H9 (cell line): Measurements from ENCODE around the gene KIF5C. TPM values are rescaled to one million over a fixed set of nuclear protein-coding genes. Genes with fewer than 3 reads are reported as not detected.

Experiments
- DNase-seq: peaks from one replicate; pipeline ENCODE4 v3.0.0-alpha.2; 2017
- H2AFZ ChIP-seq: one replicate; pipeline ENCODE4 v1.6.1; 2013; ENCODE audit warnings: mild to moderate bottlenecking, low read length, control low read depth, moderate library complexity
- H2AK5ac ChIP-seq: 2 replicates; pipeline ENCODE4 v1.6.1; 2013; ENCODE audit warnings: low read length, control low read depth, mixed read lengths; ENCODE audit not compliant: insufficient read length
- H2BK120ac ChIP-seq: one replicate; pipeline ENCODE4 v1.6.1; 2013; ENCODE audit warnings: low read depth, mild to moderate bottlenecking, low read length, control low read depth, inconsistent platforms; ENCODE audit not compliant: poor library complexity, severe bottlenecking
- H2BK12ac ChIP-seq: 2 replicates; pipeline ENCODE4 v1.6.1; 2013; ENCODE audit warnings: low read length, control low read depth, mixed read lengths, low read depth; ENCODE audit not compliant: insufficient read length
- H2BK15ac ChIP-seq: 2 replicates; pipeline ENCODE4 v1.6.1; 2013; ENCODE audit warnings: low read depth, low read length, control low read depth
- H2BK20ac ChIP-seq: one replicate; pipeline ENCODE4 v1.6.1; 2013; ENCODE audit warnings: low read depth, mild to moderate bottlenecking, low read length, control low read depth, inconsistent platforms; ENCODE audit not compliant: poor library complexity, severe bottlenecking
- H2BK5ac ChIP-seq: 2 replicates; pipeline ENCODE4 v1.6.1; 2013; ENCODE audit warnings: low read length, control low read depth, mixed read lengths; ENCODE audit not compliant: insufficient read length
- H3K14ac ChIP-seq: 2 replicates; pipeline ENCODE4 v1.6.1; 2013; ENCODE audit warnings: low read length, control low read depth; ENCODE audit not compliant: insufficient read depth
- H3K18ac ChIP-seq: 2 replicates; pipeline ENCODE4 v1.6.1; 2013; ENCODE audit warnings: low read depth, mild to moderate bottlenecking, mixed read lengths, low read length, control low read depth; ENCODE audit not compliant: insufficient read length
- H3K23ac ChIP-seq: 2 replicates; pipeline ENCODE4 v1.6.1; 2013; ENCODE audit warnings: low read length, control low read depth, mixed read lengths, low read depth; ENCODE audit not compliant: insufficient read length
- H3K23me2 ChIP-seq: 2 replicates; pipeline ENCODE4 v1.6.1; 2013; ENCODE audit warnings: low read depth, mild to moderate bottlenecking, mixed read lengths, low read length, control low read depth; ENCODE audit not compliant: insufficient read length, poor library complexity, severe bottlenecking
- H3K27ac ChIP-seq: 2 replicates; pipeline ENCODE4 v1.5.1; 2013; ENCODE audit warnings: low read length, control low read depth, mixed read lengths, low read depth; ENCODE audit not compliant: insufficient read length
- H3K27me3 ChIP-seq: 2 replicates; pipeline ENCODE4 v1.6.1; 2013; ENCODE audit warnings: low read length, control low read depth, inconsistent platforms; ENCODE audit not compliant: insufficient read depth
- H3K4ac ChIP-seq: 2 replicates; pipeline ENCODE4 v1.6.1; 2013; ENCODE audit warnings: low read depth, mild to moderate bottlenecking, control low read depth, inconsistent platforms, low read length, moderate library complexity
- H3K4me1 ChIP-seq: 2 replicates; pipeline ENCODE4 v1.6.1; 2013; ENCODE audit warnings: low read length, control low read depth, inconsistent platforms; ENCODE audit not compliant: insufficient read depth
- H3K4me2 ChIP-seq: 2 replicates; pipeline ENCODE4 v1.6.1; 2013; ENCODE audit warnings: low read length, control low read depth, mixed read lengths; ENCODE audit not compliant: insufficient read length, insufficient read depth
- H3K56ac ChIP-seq: 2 replicates; pipeline ENCODE4 v1.6.1; 2013; ENCODE audit warnings: low read depth, mild to moderate bottlenecking, mixed read lengths, low read length, control low read depth; ENCODE audit not compliant: insufficient read length
- H3K79me1 ChIP-seq: 2 replicates; pipeline ENCODE4 v1.6.1; 2013; ENCODE audit warnings: low read depth, mild to moderate bottlenecking, moderate library complexity, low read length, control low read depth, inconsistent platforms; ENCODE audit not compliant: insufficient read depth, poor library complexity, severe bottlenecking
- H3K79me2 ChIP-seq: 2 replicates; pipeline ENCODE4 v1.6.1; 2013; ENCODE audit warnings: low read length, control low read depth, inconsistent platforms; ENCODE audit not compliant: insufficient read depth
- H3K9ac ChIP-seq: 2 replicates; pipeline ENCODE4 v1.6.1; 2013; ENCODE audit warnings: low read length, control low read depth, mixed read lengths; ENCODE audit not compliant: insufficient read length; ENCODE audit errors: extremely low read depth
- H3K9me3 ChIP-seq: one replicate; pipeline ENCODE4 v1.6.1; 2013; ENCODE audit warnings: low read depth, low read length, inconsistent platforms; ENCODE audit not compliant: control insufficient read depth
- H3T11ph ChIP-seq: one replicate; pipeline ENCODE4 v1.6.1; 2013; ENCODE audit warnings: mild to moderate bottlenecking, low read length, control low read depth, inconsistent platforms
- H4K20me1 ChIP-seq: one replicate; pipeline ENCODE4 v1.6.1; 2013; ENCODE audit not compliant: control insufficient read depth, insufficient read length, insufficient read depth
- H4K5ac ChIP-seq: 2 replicates; pipeline ENCODE4 v1.6.1; 2013; ENCODE audit warnings: low read depth, mild to moderate bottlenecking, mixed read lengths, low read length, control low read depth; ENCODE audit not compliant: insufficient read length
- H4K8ac ChIP-seq: replicated peaks from 2 replicates; pipeline ENCODE4 v1.6.1; 2013; ENCODE audit warnings: low read length, control low read depth, mixed read lengths, low read depth; ENCODE audit not compliant: insufficient read length
- H4K91ac ChIP-seq: 2 replicates; pipeline ENCODE4 v1.6.1; 2013; ENCODE audit warnings: low read depth, mild to moderate bottlenecking, moderate library complexity, mixed read lengths, low read length, control low read depth; ENCODE audit not compliant: insufficient read length
- H3K27ac Mint-ChIP-seq, 3 experiments: 2 replicates in 2 of 3; 3 replicates in 1 of 3; pipeline ENCODE4 v1.8.0; 2020 to 2021; ENCODE audit warnings: mixed read lengths in 3 of 3, mild to moderate bottlenecking in 1 of 3, moderate library complexity in 1 of 3
- H3K27me3 Mint-ChIP-seq: 2 replicates; pipeline ENCODE4 v1.8.0; 2021; ENCODE audit warnings: low read depth, mild to moderate bottlenecking, moderate library complexity, mixed read lengths
- H3K36me3 Mint-ChIP-seq, 3 experiments: 2 replicates in 2 of 3; 3 replicates in 1 of 3; pipeline ENCODE4 v1.8.0; 2020 to 2021; ENCODE audit warnings: low read depth in 3 of 3, mixed read lengths in 3 of 3; ENCODE audit not compliant: insufficient read depth in 1 of 3
- H3K4me1 Mint-ChIP-seq, 2 experiments: 2 replicates each; pipeline ENCODE4 v1.8.0; 2020; ENCODE audit warnings: mixed read lengths in 2 of 2
- H3K4me3 Mint-ChIP-seq, 2 experiments: 2 replicates in 1 of 2; 3 replicates in 1 of 2; pipeline ENCODE4 v1.8.0; 2020 to 2021; ENCODE audit warnings: mild to moderate bottlenecking in 2 of 2, mixed read lengths in 2 of 2, moderate library complexity in 1 of 2
- H3K9me3 Mint-ChIP-seq, 2 experiments: 2 replicates in 1 of 2; 3 replicates in 1 of 2; pipeline ENCODE4 v1.8.0; 2020; ENCODE audit warnings: mild to moderate bottlenecking in 2 of 2, mixed read lengths in 2 of 2, moderate library complexity in 1 of 2
- total RNA-seq: library from RNA; stranded (reverse); gene quantifications from 2 replicates; pipeline ENCODE4 v1.2.1, GENCODE V29; 2021
- TF ChIP-seq, protein P1 (sequence below): fragments of 200-600 bp; sonication (generic); conservative IDR thresholded peaks from 3 replicates; pipeline ENCODE4 v1.8.0; 2021; ENCODE audit warnings: antibody characterized with exemption, mild to moderate bottlenecking

Gene KIF5C
- total RNA-seq, 1 experiment from 2014 or later, result 52.9 TPM

DNA sequence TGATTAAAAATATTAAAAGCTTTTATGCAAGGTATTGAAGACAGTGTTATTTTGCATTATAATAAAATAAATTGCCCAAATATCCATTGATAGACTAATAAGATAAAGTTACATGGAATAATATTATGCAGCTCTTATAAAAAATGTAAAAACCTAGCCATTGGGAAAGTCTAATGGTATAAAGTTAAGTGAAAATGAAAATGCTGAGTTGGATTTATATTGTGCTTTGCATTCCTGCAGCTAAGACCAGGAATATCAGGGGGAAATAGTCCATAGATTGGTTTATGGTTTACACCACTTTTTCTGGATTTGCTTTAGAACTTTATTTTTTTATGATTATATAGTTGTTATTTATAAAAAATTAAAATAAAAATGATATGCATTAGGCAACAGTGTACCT is 117.4 kb downstream of the KIF5C start:
- H3K27ac ChIP-seq, result no peak overlapping the region
- Mint-ChIP-seq H3K9me3 (no peaks in the 10 kb centered on the region), H3K27ac (no peak overlapping the region), H3K36me3 (peaks cover 31 to 61% (median 51%) of the 10 kb centered on the region in 3 experiments; a peak in 6 of 7 replicates), H3K27me3 (no peaks in the 10 kb centered on the region), H3K4me1 (peaks cover 6 to 9% of the 10 kb centered on the region in 2 experiments; a peak in 3 of 4 replicates), H3K4me3 (no peak overlapping the region)
- H2BK5ac ChIP-seq, result no peak overlapping the region
- H3K23ac ChIP-seq, result no peak overlapping the region
- H4K5ac ChIP-seq, result no peak overlapping the region
- no peak overlapping the region for H3K14ac ChIP-seq
- H3T11ph ChIP-seq, result no peak overlapping the region
- no peak overlapping the region for H2BK120ac ChIP-seq
- H3K9me3 ChIP-seq, result no peaks in the 10 kb centered on the region
- H4K20me1 ChIP-seq, result no peaks in the 10 kb centered on the region
- H3K9ac ChIP-seq, result no peak overlapping the region
- no peak overlapping the region for H2AFZ ChIP-seq
- H4K91ac ChIP-seq, result no peak overlapping the region
- H2BK15ac ChIP-seq, result no peak overlapping the region
- no peaks in the 10 kb centered on the region for H3K4me1 ChIP-seq
- H2BK12ac ChIP-seq, result no peak overlapping the region
- H3K23me2 ChIP-seq, result no peaks in the 10 kb centered on the region
- DNase-seq, result no peak
- H3K56ac ChIP-seq, result no peak overlapping the region
- H3K4me2 ChIP-seq, result no peak overlapping the region
- no peaks in the 10 kb centered on the region for H3K79me1 ChIP-seq
- no peak overlapping the region for H3K18ac ChIP-seq
- no peak overlapping the region for H4K8ac ChIP-seq
- TF ChIP-seq, protein P1, sequence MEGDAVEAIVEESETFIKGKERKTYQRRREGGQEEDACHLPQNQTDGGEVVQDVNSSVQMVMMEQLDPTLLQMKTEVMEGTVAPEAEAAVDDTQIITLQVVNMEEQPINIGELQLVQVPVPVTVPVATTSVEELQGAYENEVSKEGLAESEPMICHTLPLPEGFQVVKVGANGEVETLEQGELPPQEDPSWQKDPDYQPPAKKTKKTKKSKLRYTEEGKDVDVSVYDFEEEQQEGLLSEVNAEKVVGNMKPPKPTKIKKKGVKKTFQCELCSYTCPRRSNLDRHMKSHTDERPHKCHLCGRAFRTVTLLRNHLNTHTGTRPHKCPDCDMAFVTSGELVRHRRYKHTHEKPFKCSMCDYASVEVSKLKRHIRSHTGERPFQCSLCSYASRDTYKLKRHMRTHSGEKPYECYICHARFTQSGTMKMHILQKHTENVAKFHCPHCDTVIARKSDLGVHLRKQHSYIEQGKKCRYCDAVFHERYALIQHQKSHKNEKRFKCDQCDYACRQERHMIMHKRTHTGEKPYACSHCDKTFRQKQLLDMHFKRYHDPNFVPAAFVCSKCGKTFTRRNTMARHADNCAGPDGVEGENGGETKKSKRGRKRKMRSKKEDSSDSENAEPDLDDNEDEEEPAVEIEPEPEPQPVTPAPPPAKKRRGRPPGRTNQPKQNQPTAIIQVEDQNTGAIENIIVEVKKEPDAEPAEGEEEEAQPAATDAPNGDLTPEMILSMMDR, result no peak
- H3K27me3 ChIP-seq, result no peaks in the 10 kb centered on the region
- no peak overlapping the region for H3K4ac ChIP-seq
- H3K79me2 ChIP-seq, result no peaks in the 10 kb centered on the region
- no peak overlapping the region for H2BK20ac ChIP-seq
- H2AK5ac ChIP-seq, result no peak overlapping the region
